Measurements from ENCODE around the gene NEGR1.

- TF ChIP-seq CTCF (conservative IDR thresholded peaks at IDR 0.05; ENCODE audit: low read length) (no peak), EZH2phosphoT487 (IDR thresholded peaks at IDR 0.05; ENCODE audit: borderline replicate concordance) (no peak)
Observed at GRCh38 chr1:71859806-71860205, 422.5 kb downstream of the NEGR1 start.

All from Loucy (cell line).